H9 (cell line): ENCODE measurements around the gene PRKCZ. TPM values are rescaled to one million over a fixed set of nuclear protein-coding genes. Genes with fewer than 3 reads are reported as not detected.

Experiments
- DNase-seq: peaks from one replicate; pipeline ENCODE4 v3.0.0-alpha.2; 2017
- H2AFZ ChIP-seq: one replicate; pipeline ENCODE4 v1.6.1; 2013; ENCODE audit warnings: mild to moderate bottlenecking, low read length, control low read depth, moderate library complexity
- H2AK5ac ChIP-seq: 2 replicates; pipeline ENCODE4 v1.6.1; 2013; ENCODE audit warnings: low read length, control low read depth, mixed read lengths; ENCODE audit not compliant: insufficient read length
- H2BK120ac ChIP-seq: one replicate; pipeline ENCODE4 v1.6.1; 2013; ENCODE audit warnings: low read depth, mild to moderate bottlenecking, low read length, control low read depth, inconsistent platforms; ENCODE audit not compliant: poor library complexity, severe bottlenecking
- H2BK12ac ChIP-seq: 2 replicates; pipeline ENCODE4 v1.6.1; 2013; ENCODE audit warnings: low read length, control low read depth, mixed read lengths, low read depth; ENCODE audit not compliant: insufficient read length
- H2BK15ac ChIP-seq: 2 replicates; pipeline ENCODE4 v1.6.1; 2013; ENCODE audit warnings: low read depth, low read length, control low read depth
- H2BK20ac ChIP-seq: one replicate; pipeline ENCODE4 v1.6.1; 2013; ENCODE audit warnings: low read depth, mild to moderate bottlenecking, low read length, control low read depth, inconsistent platforms; ENCODE audit not compliant: poor library complexity, severe bottlenecking
- H2BK5ac ChIP-seq: 2 replicates; pipeline ENCODE4 v1.6.1; 2013; ENCODE audit warnings: low read length, control low read depth, mixed read lengths; ENCODE audit not compliant: insufficient read length
- H3K14ac ChIP-seq: 2 replicates; pipeline ENCODE4 v1.6.1; 2013; ENCODE audit warnings: low read length, control low read depth; ENCODE audit not compliant: insufficient read depth
- H3K18ac ChIP-seq: 2 replicates; pipeline ENCODE4 v1.6.1; 2013; ENCODE audit warnings: low read depth, mild to moderate bottlenecking, mixed read lengths, low read length, control low read depth; ENCODE audit not compliant: insufficient read length
- H3K23ac ChIP-seq: 2 replicates; pipeline ENCODE4 v1.6.1; 2013; ENCODE audit warnings: low read length, control low read depth, mixed read lengths, low read depth; ENCODE audit not compliant: insufficient read length
- H3K23me2 ChIP-seq: 2 replicates; pipeline ENCODE4 v1.6.1; 2013; ENCODE audit warnings: low read depth, mild to moderate bottlenecking, mixed read lengths, low read length, control low read depth; ENCODE audit not compliant: insufficient read length, poor library complexity, severe bottlenecking
- H3K27ac ChIP-seq: 2 replicates; pipeline ENCODE4 v1.5.1; 2013; ENCODE audit warnings: low read length, control low read depth, mixed read lengths, low read depth; ENCODE audit not compliant: insufficient read length
- H3K27me3 ChIP-seq: 2 replicates; pipeline ENCODE4 v1.6.1; 2013; ENCODE audit warnings: low read length, control low read depth, inconsistent platforms; ENCODE audit not compliant: insufficient read depth
- H3K4ac ChIP-seq: 2 replicates; pipeline ENCODE4 v1.6.1; 2013; ENCODE audit warnings: low read depth, mild to moderate bottlenecking, control low read depth, inconsistent platforms, low read length, moderate library complexity
- H3K4me1 ChIP-seq: 2 replicates; pipeline ENCODE4 v1.6.1; 2013; ENCODE audit warnings: low read length, control low read depth, inconsistent platforms; ENCODE audit not compliant: insufficient read depth
- H3K4me2 ChIP-seq: 2 replicates; pipeline ENCODE4 v1.6.1; 2013; ENCODE audit warnings: low read length, control low read depth, mixed read lengths; ENCODE audit not compliant: insufficient read length, insufficient read depth
- H3K56ac ChIP-seq: 2 replicates; pipeline ENCODE4 v1.6.1; 2013; ENCODE audit warnings: low read depth, mild to moderate bottlenecking, mixed read lengths, low read length, control low read depth; ENCODE audit not compliant: insufficient read length
- H3K79me1 ChIP-seq: 2 replicates; pipeline ENCODE4 v1.6.1; 2013; ENCODE audit warnings: low read depth, mild to moderate bottlenecking, moderate library complexity, low read length, control low read depth, inconsistent platforms; ENCODE audit not compliant: insufficient read depth, poor library complexity, severe bottlenecking
- H3K79me2 ChIP-seq: 2 replicates; pipeline ENCODE4 v1.6.1; 2013; ENCODE audit warnings: low read length, control low read depth, inconsistent platforms; ENCODE audit not compliant: insufficient read depth
- H3K9ac ChIP-seq: 2 replicates; pipeline ENCODE4 v1.6.1; 2013; ENCODE audit warnings: low read length, control low read depth, mixed read lengths; ENCODE audit not compliant: insufficient read length; ENCODE audit errors: extremely low read depth
- H3K9me3 ChIP-seq: one replicate; pipeline ENCODE4 v1.6.1; 2013; ENCODE audit warnings: low read depth, low read length, inconsistent platforms; ENCODE audit not compliant: control insufficient read depth
- H3T11ph ChIP-seq: one replicate; pipeline ENCODE4 v1.6.1; 2013; ENCODE audit warnings: mild to moderate bottlenecking, low read length, control low read depth, inconsistent platforms
- H4K20me1 ChIP-seq: one replicate; pipeline ENCODE4 v1.6.1; 2013; ENCODE audit not compliant: control insufficient read depth, insufficient read length, insufficient read depth
- H4K5ac ChIP-seq: 2 replicates; pipeline ENCODE4 v1.6.1; 2013; ENCODE audit warnings: low read depth, mild to moderate bottlenecking, mixed read lengths, low read length, control low read depth; ENCODE audit not compliant: insufficient read length
- H4K8ac ChIP-seq: replicated peaks from 2 replicates; pipeline ENCODE4 v1.6.1; 2013; ENCODE audit warnings: low read length, control low read depth, mixed read lengths, low read depth; ENCODE audit not compliant: insufficient read length
- H4K91ac ChIP-seq: 2 replicates; pipeline ENCODE4 v1.6.1; 2013; ENCODE audit warnings: low read depth, mild to moderate bottlenecking, moderate library complexity, mixed read lengths, low read length, control low read depth; ENCODE audit not compliant: insufficient read length
- H3K27ac Mint-ChIP-seq, 3 experiments: 2 replicates in 2 of 3; 3 replicates in 1 of 3; pipeline ENCODE4 v1.8.0; 2020 to 2021; ENCODE audit warnings: mixed read lengths in 3 of 3, mild to moderate bottlenecking in 1 of 3, moderate library complexity in 1 of 3
- H3K27me3 Mint-ChIP-seq: 2 replicates; pipeline ENCODE4 v1.8.0; 2021; ENCODE audit warnings: low read depth, mild to moderate bottlenecking, moderate library complexity, mixed read lengths
- H3K36me3 Mint-ChIP-seq, 3 experiments: 2 replicates in 2 of 3; 3 replicates in 1 of 3; pipeline ENCODE4 v1.8.0; 2020 to 2021; ENCODE audit warnings: low read depth in 3 of 3, mixed read lengths in 3 of 3; ENCODE audit not compliant: insufficient read depth in 1 of 3
- H3K4me1 Mint-ChIP-seq, 2 experiments: 2 replicates each; pipeline ENCODE4 v1.8.0; 2020; ENCODE audit warnings: mixed read lengths in 2 of 2
- H3K4me3 Mint-ChIP-seq, 2 experiments: 2 replicates in 1 of 2; 3 replicates in 1 of 2; pipeline ENCODE4 v1.8.0; 2020 to 2021; ENCODE audit warnings: mild to moderate bottlenecking in 2 of 2, mixed read lengths in 2 of 2, moderate library complexity in 1 of 2
- H3K9me3 Mint-ChIP-seq, 2 experiments: 2 replicates in 1 of 2; 3 replicates in 1 of 2; pipeline ENCODE4 v1.8.0; 2020; ENCODE audit warnings: mild to moderate bottlenecking in 2 of 2, mixed read lengths in 2 of 2, moderate library complexity in 1 of 2
- WGBS: extraction: QIAGEN DNeasy Blood & Tissue Kit; methylation state at CpG from one replicate; pipeline ENCODE4 v1.1.7; 2013; ENCODE audit warnings: missing lambda C conversion rate, low lambda C conversion rate, mixed read lengths; ENCODE audit not compliant: insufficient read length; ENCODE audit errors: extremely low coverage; 5-methylcytosine and 5-hydroxymethylcytosine counted together
- total RNA-seq: library from RNA; stranded (reverse); gene quantifications from 2 replicates; pipeline ENCODE4 v1.2.1, GENCODE V29; 2021
- TF ChIP-seq, protein P1 (sequence below): fragments of 200-600 bp; sonication (generic); conservative IDR thresholded peaks from 3 replicates; pipeline ENCODE4 v1.8.0; 2021; ENCODE audit warnings: antibody characterized with exemption, mild to moderate bottlenecking

Gene PRKCZ
- total RNA-seq, 1 experiment from 2014 or later = 48.4 TPM

DNA sequence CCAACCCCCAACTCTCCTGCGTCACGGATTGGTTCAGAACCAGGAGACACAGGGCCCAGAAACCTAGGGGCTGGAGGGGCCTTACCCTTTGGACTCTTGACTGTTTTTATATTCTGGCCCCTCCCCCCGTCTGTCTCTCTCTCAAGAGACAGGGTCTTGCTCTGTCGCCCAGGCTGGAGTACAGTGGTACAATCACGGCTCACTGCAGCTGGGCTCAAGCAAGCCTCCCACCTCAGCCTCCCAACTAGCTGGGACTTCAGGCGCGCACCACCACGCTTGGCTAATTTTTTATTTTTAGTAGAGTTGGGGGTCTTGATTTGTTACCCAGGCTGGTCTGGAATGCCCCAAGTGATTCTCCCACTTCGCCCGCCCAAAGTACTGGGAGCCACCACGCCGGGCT, 52.5 kb downstream of the PRKCZ start:
- no peak overlapping the region for H2AFZ ChIP-seq
- Mint-ChIP-seq H3K36me3 (peaks cover 7 to 17% (median 13%) of the 10 kb centered on the region in 3 experiments), H3K9me3 (peaks cover 2 to 5% of the 10 kb centered on the region in 2 experiments; a peak in 4 of 5 replicates), H3K4me1 (peaks cover 7 to 18% of the 10 kb centered on the region in 2 experiments), H3K27me3 (no peaks in the 10 kb centered on the region), H3K27ac (no peak overlapping the region), H3K4me3 (no peak overlapping the region)
- H3K27me3 ChIP-seq = no peaks in the 10 kb centered on the region
- H2BK12ac ChIP-seq = no peak overlapping the region
- no peaks in the 10 kb centered on the region for H4K20me1 ChIP-seq
- no peak overlapping the region for H3K9ac ChIP-seq
- H3K23me2 ChIP-seq = no peaks in the 10 kb centered on the region
- no peaks in the 10 kb centered on the region for H3K79me1 ChIP-seq
- H3K4me2 ChIP-seq = no peak overlapping the region
- no peak overlapping the region for H3K14ac ChIP-seq
- no peaks in the 10 kb centered on the region for H3K79me2 ChIP-seq
- no peak overlapping the region for H3K23ac ChIP-seq
- H2BK20ac ChIP-seq = no peak overlapping the region
- H2AK5ac ChIP-seq = no peak overlapping the region
- H3K56ac ChIP-seq = no peak overlapping the region
- no peak overlapping the region for H2BK5ac ChIP-seq
- H4K5ac ChIP-seq = no peak overlapping the region
- no peak overlapping the region for H2BK15ac ChIP-seq
- no peaks in the 10 kb centered on the region for H3K4me1 ChIP-seq
- no peak overlapping the region for H4K8ac ChIP-seq
- DNase-seq = no peak
- WGBS = no CpG with 5 or more reads among the region's 12 CpGs
- TF ChIP-seq, protein P1, sequence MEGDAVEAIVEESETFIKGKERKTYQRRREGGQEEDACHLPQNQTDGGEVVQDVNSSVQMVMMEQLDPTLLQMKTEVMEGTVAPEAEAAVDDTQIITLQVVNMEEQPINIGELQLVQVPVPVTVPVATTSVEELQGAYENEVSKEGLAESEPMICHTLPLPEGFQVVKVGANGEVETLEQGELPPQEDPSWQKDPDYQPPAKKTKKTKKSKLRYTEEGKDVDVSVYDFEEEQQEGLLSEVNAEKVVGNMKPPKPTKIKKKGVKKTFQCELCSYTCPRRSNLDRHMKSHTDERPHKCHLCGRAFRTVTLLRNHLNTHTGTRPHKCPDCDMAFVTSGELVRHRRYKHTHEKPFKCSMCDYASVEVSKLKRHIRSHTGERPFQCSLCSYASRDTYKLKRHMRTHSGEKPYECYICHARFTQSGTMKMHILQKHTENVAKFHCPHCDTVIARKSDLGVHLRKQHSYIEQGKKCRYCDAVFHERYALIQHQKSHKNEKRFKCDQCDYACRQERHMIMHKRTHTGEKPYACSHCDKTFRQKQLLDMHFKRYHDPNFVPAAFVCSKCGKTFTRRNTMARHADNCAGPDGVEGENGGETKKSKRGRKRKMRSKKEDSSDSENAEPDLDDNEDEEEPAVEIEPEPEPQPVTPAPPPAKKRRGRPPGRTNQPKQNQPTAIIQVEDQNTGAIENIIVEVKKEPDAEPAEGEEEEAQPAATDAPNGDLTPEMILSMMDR = no peak
- no peak overlapping the region for H2BK120ac ChIP-seq
- H3K27ac ChIP-seq = no peak overlapping the region
- H3T11ph ChIP-seq = no peak overlapping the region
- no peaks in the 10 kb centered on the region for H3K9me3 ChIP-seq
- no peak overlapping the region for H3K4ac ChIP-seq
- no peak overlapping the region for H4K91ac ChIP-seq
- H3K18ac ChIP-seq = no peak overlapping the region
